GM18951 (cell line): Measurements from ENCODE around the gene GRIA3.

Experiments
- POLR2A ChIP-seq: IDR thresholded peaks from 4 replicates; pipeline ENCODE4 v1.6.1; 2011; ENCODE audit warnings: mild to moderate bottlenecking; ENCODE audit not compliant: insufficient read length, insufficient read depth; ENCODE audit errors: extremely low read depth
- in situ Hi-C: fragments of 300-500 bp; cut with MboI; formaldehyde crosslinking; loops from one replicate; pipeline ENCODE4 v1.12.0; 2022; ENCODE audit warnings: low sequenced_read_pairs, mixed read lengths, inconsistent platforms; ENCODE audit not compliant: unreplicated experiment

Gene GRIA3

DNA sequence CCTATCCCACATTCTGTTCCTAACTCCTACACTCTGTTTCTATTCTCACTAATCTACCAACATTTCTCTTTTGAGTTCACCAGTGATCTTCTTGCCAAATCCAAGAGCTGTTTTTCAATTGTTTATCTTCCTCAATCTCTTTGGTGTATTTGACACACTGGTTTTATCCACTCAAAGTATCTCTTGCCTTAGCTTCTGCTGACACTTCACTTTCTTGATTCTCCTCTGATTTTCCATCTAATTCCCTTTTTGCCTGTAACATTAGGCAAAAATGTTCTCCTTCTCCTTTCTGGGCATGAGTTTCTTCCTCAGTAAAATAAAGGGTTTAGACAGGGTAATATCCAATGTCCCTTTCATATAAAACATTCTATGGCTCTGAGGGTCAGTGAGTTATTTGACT is 26.2 kb downstream of the GRIA3 start:
- TF ChIP-seq POLR2A: no peak
- in situ Hi-C loops: no loop called here

DNA sequence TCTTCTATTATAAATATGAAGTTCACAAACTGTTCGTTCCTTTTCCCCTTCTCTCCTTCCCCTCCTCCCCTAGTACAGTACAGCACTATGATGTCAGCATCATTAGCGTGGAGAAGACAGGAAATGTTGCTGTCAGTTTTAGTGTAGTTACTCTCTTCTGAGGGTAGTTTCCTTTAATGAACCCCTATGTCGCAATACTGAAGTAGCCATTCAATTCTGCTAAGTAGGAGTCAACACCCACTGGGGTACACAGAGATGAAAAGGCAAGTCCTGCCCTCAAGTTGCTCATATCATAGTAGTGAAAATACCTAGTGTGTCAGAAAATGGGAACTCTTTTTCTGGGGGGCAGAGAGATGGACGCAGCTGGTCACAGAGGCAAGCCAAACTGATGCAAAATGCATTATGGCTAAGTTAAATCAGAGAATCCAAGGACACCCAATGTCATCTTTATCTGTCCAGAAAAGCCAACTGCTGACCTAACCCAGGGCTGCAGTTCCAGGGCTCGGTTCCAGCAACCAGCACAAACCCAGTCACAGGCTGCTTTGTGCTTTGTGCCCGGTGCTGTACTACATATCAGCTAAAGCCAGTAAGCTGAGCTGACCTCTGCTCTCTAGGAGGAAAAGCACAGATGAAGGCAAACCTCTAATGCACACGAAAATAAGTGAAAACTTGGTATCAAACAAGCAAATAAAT is 31.5 kb downstream of the GRIA3 start:
- in situ Hi-C loops: no loop called here
- no peak for TF ChIP-seq POLR2A

DNA sequence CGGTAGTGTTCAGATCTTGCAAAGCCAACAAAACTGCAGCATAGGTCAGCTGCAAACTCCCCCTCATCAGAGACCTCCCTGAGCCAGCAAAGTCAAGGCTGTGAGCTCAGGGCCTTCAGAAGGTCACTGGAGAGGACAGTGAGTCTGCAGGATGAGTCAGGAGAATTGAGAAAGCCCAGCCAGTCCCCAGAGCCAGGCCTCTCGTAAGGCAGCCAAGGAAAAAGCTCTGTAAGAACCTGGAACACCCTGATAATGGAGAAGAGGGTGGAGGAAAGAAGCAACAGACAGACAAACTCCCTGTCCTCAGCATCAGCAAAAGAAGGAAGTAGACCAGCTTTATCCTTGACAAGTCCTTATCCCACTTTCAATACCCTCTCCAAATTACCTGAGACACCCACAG is 33.0 kb downstream of the GRIA3 start:
- TF ChIP-seq POLR2A: no peak
- in situ Hi-C loops: no loop called here

DNA sequence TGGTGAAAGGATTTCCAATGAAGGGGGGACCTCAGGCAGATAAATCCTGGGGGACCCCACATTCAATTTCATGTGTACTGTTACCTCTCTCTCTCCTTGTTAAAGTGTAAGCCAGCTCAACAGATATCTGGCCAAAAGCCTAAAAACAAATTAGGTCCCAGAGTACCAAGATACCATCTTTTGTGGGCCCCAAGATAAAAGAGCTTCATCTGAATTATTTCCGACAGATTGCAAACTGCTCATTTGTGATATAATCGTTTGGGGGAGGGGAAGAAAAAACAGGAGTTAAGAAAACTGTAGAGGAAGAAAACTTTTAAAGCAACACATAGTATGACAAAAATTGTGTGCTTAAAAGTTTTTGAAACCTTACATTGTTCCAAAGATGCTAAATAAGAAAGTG is 33.6 kb downstream of the GRIA3 start:
- TF ChIP-seq POLR2A: no peak
- in situ Hi-C loops: no loop called here

DNA sequence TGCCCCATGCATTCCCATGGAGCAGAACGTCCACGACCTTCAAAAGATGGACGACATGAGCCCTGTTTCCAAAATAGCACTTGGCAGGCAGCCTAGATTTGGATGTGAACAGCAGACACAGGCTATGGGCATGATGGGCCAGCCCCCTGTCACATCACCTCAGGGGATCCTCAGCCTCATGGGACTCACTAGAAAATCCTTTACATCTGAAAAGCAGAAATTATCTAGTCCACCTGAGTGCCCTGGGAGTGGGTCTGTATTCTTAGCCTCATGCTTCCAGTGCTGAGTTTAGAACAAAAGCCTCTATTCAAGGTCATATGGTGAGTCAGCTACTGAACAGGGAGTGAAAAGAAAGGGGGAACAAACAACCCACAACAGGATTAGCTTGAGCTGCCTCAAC is 35.8 kb downstream of the GRIA3 start:
- TF ChIP-seq POLR2A: no peak
- in situ Hi-C loops: no loop called here

DNA sequence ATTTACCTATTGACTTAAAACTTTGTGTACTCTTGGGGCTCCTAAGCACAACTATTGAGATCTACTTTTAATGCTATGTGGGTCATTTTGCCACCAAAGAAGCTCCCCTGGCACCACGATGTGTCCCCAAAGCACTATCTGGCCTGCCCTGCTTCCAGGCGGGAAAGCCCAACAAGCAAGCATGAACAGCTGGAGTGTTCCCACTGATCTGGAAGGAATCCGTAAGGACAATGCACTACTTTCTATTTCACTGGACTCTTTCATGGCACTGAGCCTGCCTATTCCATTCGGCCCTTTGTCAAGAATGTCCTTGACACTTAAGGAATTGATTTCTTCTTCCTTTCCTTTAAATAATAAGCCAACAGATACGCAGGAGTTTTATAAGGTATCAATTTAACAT is 38.8 kb downstream of the GRIA3 start:
- TF ChIP-seq POLR2A: no peak
- in situ Hi-C loops: no loop called here

- TF ChIP-seq POLR2A: no peak
Observed at GRCh38 chrX:123223409-123223808, 39.3 kb downstream of the GRIA3 start.

GRCh38 chrX:123223859-123224258 is 39.8 kb downstream of the GRIA3 start:
- no peak for TF ChIP-seq POLR2A
- in situ Hi-C loops: no loop called here

More at GRCh38 chrX:123223409-123223808, 39.3 kb downstream of the GRIA3 start:
- in situ Hi-C loops: no loop called here

DNA sequence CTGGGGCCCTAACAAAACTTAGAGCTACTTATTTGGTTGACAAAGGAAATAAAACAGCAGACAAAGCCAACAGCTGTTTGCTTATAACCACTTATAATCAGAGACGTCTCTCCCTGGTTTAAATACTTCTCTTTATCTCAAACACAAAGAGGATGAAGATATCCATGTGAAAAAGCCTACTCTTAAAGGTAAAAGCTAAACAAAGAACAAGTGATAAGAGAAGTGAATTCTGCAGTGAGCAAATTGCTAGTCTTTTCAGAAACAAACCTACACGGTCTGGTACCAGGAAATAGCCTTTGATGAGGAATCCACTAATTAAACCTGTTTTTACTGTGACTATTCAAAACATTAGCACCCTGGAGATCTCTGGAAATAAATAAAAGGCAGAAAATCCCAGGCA is 46.7 kb downstream of the GRIA3 start:
- TF ChIP-seq POLR2A: no peak

GRCh38 chrX:123236859-123237258 is 52.8 kb downstream of the GRIA3 start:
- in situ Hi-C loops: no loop called here
- TF ChIP-seq POLR2A: no peak

More for the DNA sequence above, 46.7 kb downstream of the GRIA3 start:
- in situ Hi-C loops: no loop called here

GRCh38 chrX:123237271-123237670 is 53.2 kb downstream of the GRIA3 start:
- TF ChIP-seq POLR2A: no peak
- in situ Hi-C loops: no loop called here

GRCh38 chrX:123254457-123254856 is 70.4 kb downstream of the GRIA3 start:
- in situ Hi-C loops: no loop called here

DNA sequence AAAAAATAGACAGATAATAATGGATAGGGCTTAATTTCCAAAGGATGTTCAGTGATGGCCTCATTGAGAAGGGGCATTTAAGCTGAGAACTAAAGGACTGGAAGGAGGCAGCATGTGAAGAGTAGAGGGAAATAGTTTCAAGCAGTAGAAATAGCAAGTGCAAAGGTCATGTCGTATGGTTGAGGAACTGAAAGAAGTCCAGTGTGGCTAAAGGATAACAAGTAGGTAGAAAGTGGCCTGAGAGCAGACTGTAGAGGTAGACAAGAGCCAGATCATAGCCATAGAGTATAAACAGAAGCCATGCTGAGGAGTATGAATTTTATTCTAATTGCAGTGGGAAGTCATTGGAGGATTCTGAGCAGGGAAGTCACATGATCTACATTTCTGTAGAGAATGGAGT is 72.3 kb downstream of the GRIA3 start:
- in situ Hi-C loops: no loop called here
- no peak for TF ChIP-seq POLR2A

More at GRCh38 chrX:123254457-123254856, 70.4 kb downstream of the GRIA3 start:
- TF ChIP-seq POLR2A: no peak

DNA sequence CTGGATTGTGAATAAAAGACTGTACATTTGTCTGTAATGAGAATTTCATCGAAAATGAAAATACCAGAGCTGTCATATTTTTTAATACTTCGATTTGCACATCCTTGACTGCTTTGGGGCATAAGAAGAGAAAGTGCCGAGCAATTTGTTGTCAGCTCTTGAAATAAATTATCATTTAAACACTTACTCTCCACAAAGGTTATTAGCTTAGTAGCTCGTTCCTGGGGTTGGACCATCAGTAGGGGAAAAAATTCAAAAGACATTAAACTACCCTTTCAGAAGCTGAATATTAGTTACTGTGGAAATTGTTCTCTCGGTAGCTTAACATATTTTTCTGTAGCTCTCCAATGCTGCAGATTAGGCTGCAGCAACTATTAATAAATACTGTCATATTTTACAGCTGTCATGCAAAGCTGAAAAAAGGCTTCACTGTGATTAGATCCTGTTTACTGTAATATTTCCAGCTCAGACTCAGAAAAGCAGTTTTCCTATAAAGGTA is 76.9 kb downstream of the GRIA3 start:
- in situ Hi-C loops: no loop called here
- TF ChIP-seq POLR2A: no peak
